ENCODE measurements around the gene RNLS.

GRCh38 chr10:88227342-88228018 is 355.6 kb downstream of the RNLS start:
- no peak for TF ChIP-seq CTCF (conservative IDR thresholded peaks at IDR 0.05 in 1 of 2, IDR thresholded peaks at IDR 0.05 in 1 of 2; ENCODE audit: extremely low read depth in 1 of 2, insufficient read depth in 1 of 2, low read depth in 1 of 2, low read length in 2 of 2)
- no peak for TF ChIP-seq EZH2 (IDR thresholded peaks at IDR 0.05; ENCODE audit: borderline replicate concordance, low read length)

Data from mammary epithelial cell (primary cell).